Measurements from ENCODE around the gene RNPEP. TPM values are rescaled to one million over a fixed set of nuclear protein-coding genes. Genes with fewer than 3 reads are reported as not detected.

Gene RNPEP
- total RNA-seq, 1 experiment from 2014 or later = 99.8 TPM

GRCh38 chr1:202046748-202047708, 64.6 kb downstream of the RNPEP start:
- Histone ChIP-seq H3K27ac (ENCODE audit: low read length) (peak overlapping the region; percentile 45; the same call in 1 of the 2 replicates), H3K36me3 (ENCODE audit: control insufficient read depth, insufficient read depth, low read length) (no peaks in the 10 kb centered on the region), H3K9me3 (ENCODE audit: control insufficient read depth, insufficient read depth, low read depth, low read length) (no peaks in the 10 kb centered on the region), H3K4me3 (ENCODE audit: low read depth in 2 of 2, low read length in 2 of 2) (no peak overlapping the region), H3K27me3 (ENCODE audit: control insufficient read depth, insufficient read depth, low read length) (no peaks in the 10 kb centered on the region), H3K4me1 (ENCODE audit: control insufficient read depth, insufficient read depth, low read length) (peaks cover 11% of the 10 kb centered on the region)
- intact Hi-C loops (cut with micrococcal nuclease; ENCODE audit: unreplicated experiment) = no loop called here
- BruUV-seq (replicated peaks) = no TSS peak
- DNase-seq (ENCODE audit: low read depth, low spot score) = peak; percentile 80
- POLR2A ChIA-PET = no interaction called here
- CTCF ChIA-PET = interaction anchor here (0.6 kb wide), 1 partner anchor 67 kb away, joined by 3 read pairs; no protein-coding TSS in a partner anchor
- peak; percentile 68 for ATAC-seq
- TF ChIP-seq SIN3A (IDR thresholded peaks at IDR 0.05; ENCODE audit: borderline replicate concordance, insufficient read depth, low read depth, low read length) = no peak
- TF ChIP-seq POLR2AphosphoS5 (IDR thresholded peaks at IDR 0.05; ENCODE audit: low read depth, low read length) = no peak
- no peak for TF ChIP-seq TCF7L2 (IDR thresholded peaks at IDR 0.05; ENCODE audit: low read depth, low read length)
- TF ChIP-seq CTCF (IDR thresholded peaks at IDR 0.05) = no peak
- TF ChIP-seq REST (IDR thresholded peaks at IDR 0.05; ENCODE audit: insufficient read depth in 1 of 2, low read depth in 2 of 2, low read length in 1 of 2) = no peak
- in situ Hi-C loops (cut with HindIII; ENCODE audit: low pct_unique_long_range_greater_than_20kb, low sequenced_read_pairs) = no loop called here

- DNase-seq (ENCODE audit: low read depth, low spot score) (no peak), ATAC-seq (no peak)
- CTCF ChIA-PET = no interaction called here
- H3K4me1 ChIP-seq (ENCODE audit: control insufficient read depth, insufficient read depth, low read length) = peaks cover 11% of the 10 kb centered on the region
- no peaks in the 10 kb centered on the region for H3K27me3 ChIP-seq (ENCODE audit: control insufficient read depth, insufficient read depth, low read length)
- intact Hi-C loops (cut with micrococcal nuclease; ENCODE audit: unreplicated experiment) (no loop called here), in situ Hi-C loops (cut with HindIII; ENCODE audit: low pct_unique_long_range_greater_than_20kb, low sequenced_read_pairs) (no loop called here)
- no peak overlapping the region for H3K27ac ChIP-seq (ENCODE audit: low read length)
- H3K9me3 ChIP-seq (ENCODE audit: control insufficient read depth, insufficient read depth, low read depth, low read length) = no peaks in the 10 kb centered on the region
- no TSS peak for BruUV-seq (replicated peaks)
- no peak overlapping the region for H3K4me3 ChIP-seq (ENCODE audit: low read depth in 2 of 2, low read length in 2 of 2)
- no peak for TF ChIP-seq POLR2AphosphoS5 (IDR thresholded peaks at IDR 0.05; ENCODE audit: low read depth, low read length)
- TF ChIP-seq TCF7L2 (IDR thresholded peaks at IDR 0.05; ENCODE audit: low read depth, low read length) = no peak
- no peak for TF ChIP-seq SIN3A (IDR thresholded peaks at IDR 0.05; ENCODE audit: borderline replicate concordance, insufficient read depth, low read depth, low read length)
- no peak for TF ChIP-seq REST (IDR thresholded peaks at IDR 0.05; ENCODE audit: insufficient read depth in 1 of 2, low read depth in 2 of 2, low read length in 1 of 2)
- no peak for TF ChIP-seq CTCF (IDR thresholded peaks at IDR 0.05)
- POLR2A ChIA-PET = no interaction called here
- H3K36me3 ChIP-seq (ENCODE audit: control insufficient read depth, insufficient read depth, low read length) = no peaks in the 10 kb centered on the region
Observed at GRCh38 chr1:202047977-202048376, 65.5 kb downstream of the RNPEP start.

Measured in Panc1 (cell line).